Spleen (tissue), 7 donors: Measurements from ENCODE around the gene COL8A1.

Experiments used
- CTCF ChIP-seq, 11 experiments: fragments of 200-600 bp in 7 of 11; fragments of 450-650 bp in 4 of 11; sonication (generic) in 4 of 11; IDR thresholded peaks in 8 of 11; conservative IDR thresholded peaks in 3 of 11; 1 replicate in 7 of 11; 2 replicates in 4 of 11; pipeline versions ENCODE4 v1.4.0 to v1.8.0; 2016 to 2021; ENCODE audit warnings: antibody characterized with exemption in 11 of 11, inconsistent platforms in 4 of 11, mild to moderate bottlenecking in 1 of 11
- POLR2A ChIP-seq, 3 donors: fragments of 450-650 bp; IDR thresholded peaks; one replicate each; pipeline ENCODE4 v1.5.1; 2017; ENCODE audit warnings: antibody characterized with exemption in 3 of 3, mild to moderate bottlenecking in 1 of 3
- POLR2AphosphoS5 ChIP-seq, 3 donors: sonication (generic); formaldehyde crosslinking; IDR thresholded peaks; one replicate each; pipeline ENCODE4 v1.5.1; 2017; ENCODE audit warnings: antibody characterized with exemption in 3 of 3
- donor health status: DM: no; HTN: no; CAD: no; lungs with moderate emphysema.
- donor health status: DM: no; HTN: no; CAD: no.
- donor health status: DM: no; HTN: no; CAD: no.

- TF ChIP-seq CTCF (IDR thresholded peaks at IDR 0.05 in 8 of 11, conservative IDR thresholded peaks at IDR 0.05 in 3 of 11) (no peak), POLR2AphosphoS5 (IDR thresholded peaks at IDR 0.05) (no peak), POLR2A (IDR thresholded peaks at IDR 0.05) (no peak)
These were observed 136.1 kb downstream of the COL8A1 start for GRCh38 chr3:99774467-99774866.
